Calu3 (cell line): Measurements from ENCODE around the gene PLPPR2. TPM values are rescaled to one million over a fixed set of nuclear protein-coding genes. Genes with fewer than 3 reads are reported as not detected.

Experiments used
- BruUV-seq: library from RNA; stranded (reverse); fragments of 400-500 nt; replicated peaks from 2 replicates; lab custom pipeline; 2021; lab: Mats Ljungman, UMichigan
- CTCF ChIA-PET: fragments of 300-600 bp; sonication (Branson Sonifier 250); formaldehyde crosslinking; loops from one replicate; lab custom pipeline; 2022; ENCODE audit warnings: antibody characterized with exemption; lab: Charles Lee
- DNase-seq: peaks from one replicate; pipeline ENCODE4 v3.0.0; 2022
- H3K27ac Mint-ChIP-seq: one replicate; pipeline ENCODE4 v1.8.0; 2022; ENCODE audit warnings: mixed read lengths; ENCODE audit not compliant: unreplicated experiment
- H3K27me3 Mint-ChIP-seq: one replicate; pipeline ENCODE4 v1.8.0; 2022; ENCODE audit warnings: mixed read lengths; ENCODE audit not compliant: unreplicated experiment
- H3K36me3 Mint-ChIP-seq: one replicate; pipeline ENCODE4 v1.8.0; 2022; ENCODE audit warnings: mild to moderate bottlenecking, moderate library complexity, mixed read lengths; ENCODE audit not compliant: insufficient read depth, unreplicated experiment
- H3K4me1 Mint-ChIP-seq: one replicate; pipeline ENCODE4 v1.8.0; 2022; ENCODE audit warnings: mild to moderate bottlenecking, low read depth, mixed read lengths; ENCODE audit not compliant: unreplicated experiment
- H3K4me3 Mint-ChIP-seq: one replicate; pipeline ENCODE4 v1.8.0; 2022; ENCODE audit warnings: mild to moderate bottlenecking, low read depth, moderate library complexity, mixed read lengths; ENCODE audit not compliant: unreplicated experiment
- H3K9me3 Mint-ChIP-seq: one replicate; pipeline ENCODE4 v1.8.0; 2022; ENCODE audit warnings: low read depth, mixed read lengths; ENCODE audit not compliant: unreplicated experiment
- intact Hi-C: fragments of 100-400 bp; cut with micrococcal nuclease; formaldehyde crosslinking; loops from one replicate; pipeline ENCODE4 v1.10.0; 2022; ENCODE audit not compliant: unreplicated experiment
- total RNA-seq: library from RNA; stranded (reverse); gene quantifications from 2 replicates; pipeline ENCODE4 v1.2.3, GENCODE V29; 2022
- TF ChIP-seq, protein P1 (sequence below): fragments of 200-600 bp; IDR thresholded peaks from one replicate; pipeline ENCODE4 v1.8.0; 2022; ENCODE audit warnings: antibody characterized with exemption; ENCODE audit not compliant: unreplicated experiment

PLPPR2 gene
- total RNA-seq, 1 experiment from 2014 or later = 7.8 TPM

GRCh38 chr19:11384778-11385129 lies 29.5 kb downstream of the PLPPR2 start:
- H3K27ac Mint-ChIP-seq = no peak overlapping the region
- H3K4me1 Mint-ChIP-seq = peaks cover 19% of the 10 kb centered on the region
- H3K27me3 Mint-ChIP-seq = no peaks in the 10 kb centered on the region
- intact Hi-C loops = loop anchor here (5.0 kb wide), 2 partner anchors 33 to 92 kb away; partner anchors contain the start of gene RGL3
- H3K4me3 Mint-ChIP-seq = peak overlapping the region; percentile 80
- no peak for DNase-seq
- H3K9me3 Mint-ChIP-seq = no peaks in the 10 kb centered on the region
- TF ChIP-seq, protein P1, sequence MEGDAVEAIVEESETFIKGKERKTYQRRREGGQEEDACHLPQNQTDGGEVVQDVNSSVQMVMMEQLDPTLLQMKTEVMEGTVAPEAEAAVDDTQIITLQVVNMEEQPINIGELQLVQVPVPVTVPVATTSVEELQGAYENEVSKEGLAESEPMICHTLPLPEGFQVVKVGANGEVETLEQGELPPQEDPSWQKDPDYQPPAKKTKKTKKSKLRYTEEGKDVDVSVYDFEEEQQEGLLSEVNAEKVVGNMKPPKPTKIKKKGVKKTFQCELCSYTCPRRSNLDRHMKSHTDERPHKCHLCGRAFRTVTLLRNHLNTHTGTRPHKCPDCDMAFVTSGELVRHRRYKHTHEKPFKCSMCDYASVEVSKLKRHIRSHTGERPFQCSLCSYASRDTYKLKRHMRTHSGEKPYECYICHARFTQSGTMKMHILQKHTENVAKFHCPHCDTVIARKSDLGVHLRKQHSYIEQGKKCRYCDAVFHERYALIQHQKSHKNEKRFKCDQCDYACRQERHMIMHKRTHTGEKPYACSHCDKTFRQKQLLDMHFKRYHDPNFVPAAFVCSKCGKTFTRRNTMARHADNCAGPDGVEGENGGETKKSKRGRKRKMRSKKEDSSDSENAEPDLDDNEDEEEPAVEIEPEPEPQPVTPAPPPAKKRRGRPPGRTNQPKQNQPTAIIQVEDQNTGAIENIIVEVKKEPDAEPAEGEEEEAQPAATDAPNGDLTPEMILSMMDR = no peak
- CTCF ChIA-PET = interaction anchor here (0.7 to 2.3 kb wide), 4 partner anchors 8 to 50 kb away, joined by 3 to 14 read pairs (median 5); partner anchors contain the start of genes ODAD3 and PRKCSH
- peaks cover 31% of the 10 kb centered on the region for H3K36me3 Mint-ChIP-seq
- no TSS peak for BruUV-seq

DNA sequence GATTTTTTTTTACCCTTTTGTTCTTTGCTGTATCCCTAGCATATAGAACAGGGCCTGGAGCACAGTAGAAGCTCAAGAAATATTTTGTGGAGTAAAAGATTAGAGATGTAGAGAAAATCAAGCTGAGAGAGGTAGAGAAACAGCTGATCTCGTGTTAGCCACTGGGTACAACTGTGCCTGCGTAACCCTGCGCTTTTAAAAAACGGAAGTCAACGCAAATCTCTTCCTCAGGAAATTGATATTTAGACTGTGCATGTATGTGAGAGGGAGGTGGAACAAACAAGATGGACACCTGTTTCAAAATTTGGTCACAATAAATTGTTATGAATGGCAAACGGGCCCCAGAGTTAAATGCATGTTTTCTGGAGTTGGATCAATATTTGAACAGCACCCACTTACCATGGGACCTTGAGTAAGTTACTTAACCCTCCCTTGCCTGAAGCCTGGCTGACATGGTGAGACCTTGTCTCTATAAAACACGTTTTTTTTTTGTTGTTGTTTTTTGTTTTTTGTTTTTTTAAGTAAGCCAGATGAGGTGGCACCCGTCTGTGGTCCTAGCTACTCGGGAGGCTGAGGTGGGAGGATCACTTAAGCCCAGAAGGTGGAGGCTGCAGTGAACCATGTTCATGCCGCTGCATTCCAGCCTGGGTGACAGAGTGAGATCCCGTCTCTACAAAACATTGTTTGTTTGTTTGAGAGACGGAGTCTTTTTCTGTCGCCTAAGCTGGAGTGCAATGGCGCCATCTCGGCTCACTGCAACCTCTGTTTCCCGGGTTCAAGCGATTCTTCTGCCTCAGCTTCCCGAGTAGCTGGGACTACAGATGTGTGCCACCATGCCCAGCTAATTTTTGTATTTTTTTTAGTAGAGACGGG lies 32.2 kb downstream of the PLPPR2 start:
- CTCF ChIA-PET = no interaction called here
- no TSS peak for BruUV-seq

DNA sequence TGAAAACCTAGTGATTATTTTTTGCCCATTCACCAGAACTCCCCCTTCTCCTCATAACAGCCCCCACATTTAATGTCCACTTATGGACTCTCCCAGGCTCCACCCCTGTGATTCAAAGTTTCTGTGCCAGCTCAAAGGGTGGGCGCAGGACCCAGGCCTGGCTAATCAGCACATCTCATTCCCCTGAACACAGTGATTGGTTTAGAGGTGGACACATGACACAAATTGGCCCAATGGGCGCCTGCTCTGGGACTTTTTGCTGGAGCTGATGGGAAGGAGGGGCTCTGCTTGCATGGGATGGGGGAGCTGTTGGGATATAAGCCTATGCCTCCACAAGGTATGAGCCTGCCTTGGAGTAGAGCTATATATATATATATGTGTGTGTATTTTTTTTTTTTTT lies 35.1 kb downstream of the PLPPR2 start:
- TF ChIP-seq, protein P1 = no peak
- Mint-ChIP-seq H3K4me1 (no peaks in the 10 kb centered on the region), H3K36me3 (peaks cover 3% of the 10 kb centered on the region), H3K27ac (no peak overlapping the region), H3K9me3 (no peaks in the 10 kb centered on the region), H3K27me3 (no peaks in the 10 kb centered on the region), H3K4me3 (no peak overlapping the region)
- intact Hi-C loops = no loop called here
- DNase-seq = no peak
- no TSS peak for BruUV-seq
- CTCF ChIA-PET = interaction anchor here (0.7 kb wide), 1 partner anchor 1496 kb away, joined by 3 read pairs; no protein-coding TSS in a partner anchor

More for the DNA sequence above, 32.2 kb downstream of the PLPPR2 start:
- no peak overlapping the region for H3K27ac Mint-ChIP-seq
- H3K4me1 Mint-ChIP-seq = no peaks in the 10 kb centered on the region
- no peaks in the 10 kb centered on the region for H3K9me3 Mint-ChIP-seq
- TF ChIP-seq, protein P1 = no peak
- DNase-seq = no peak
- H3K4me3 Mint-ChIP-seq = no peak overlapping the region
- H3K27me3 Mint-ChIP-seq = no peaks in the 10 kb centered on the region
- intact Hi-C loops = no loop called here
- peaks cover 9% of the 10 kb centered on the region for H3K36me3 Mint-ChIP-seq

- H3K27ac Mint-ChIP-seq = no peak overlapping the region
These were observed 35.9 kb downstream of the PLPPR2 start for GRCh38 chr19:11390933-11391680.

More at GRCh38 chr19:11390933-11391680, 35.9 kb downstream of the PLPPR2 start:
- TF ChIP-seq, protein P1 = no peak
- H3K4me1 Mint-ChIP-seq = no peaks in the 10 kb centered on the region
- H3K27me3 Mint-ChIP-seq = no peaks in the 10 kb centered on the region
- CTCF ChIA-PET = interaction anchor here (0.7 kb wide), 1 partner anchor 1495 kb away, joined by 3 read pairs; no protein-coding TSS in a partner anchor
- DNase-seq = no peak
- no peaks in the 10 kb centered on the region for H3K9me3 Mint-ChIP-seq
- intact Hi-C loops = no loop called here
- no peak overlapping the region for H3K4me3 Mint-ChIP-seq
- H3K36me3 Mint-ChIP-seq = peaks cover 7% of the 10 kb centered on the region
- BruUV-seq = no TSS peak
